Glutamatergic neuron (in vitro differentiated cells): ENCODE data around the gene CREB3L2. TPM values are rescaled to one million over a fixed set of nuclear protein-coding genes. Genes with fewer than 3 reads are reported as not detected.

Experiments used
- DNase-seq: peaks from one replicate; pipeline ENCODE4 v3.0.0; 2022
- H3K27ac Mint-ChIP-seq: one replicate; pipeline ENCODE4 v1.8.0; 2020; ENCODE audit warnings: mild to moderate bottlenecking, mixed read lengths, inconsistent platforms; ENCODE audit not compliant: unreplicated experiment
- H3K27me3 Mint-ChIP-seq: one replicate; pipeline ENCODE4 v1.8.0; 2020; ENCODE audit warnings: mild to moderate bottlenecking, moderate library complexity, mixed read lengths, inconsistent platforms; ENCODE audit not compliant: unreplicated experiment
- H3K36me3 Mint-ChIP-seq: one replicate; pipeline ENCODE4 v1.8.0; 2020; ENCODE audit warnings: mild to moderate bottlenecking, mixed read lengths, inconsistent platforms; ENCODE audit not compliant: unreplicated experiment
- H3K4me1 Mint-ChIP-seq: one replicate; pipeline ENCODE4 v1.8.0; 2020; ENCODE audit warnings: mild to moderate bottlenecking, low read depth, mixed read lengths, inconsistent platforms; ENCODE audit not compliant: unreplicated experiment
- H3K4me3 Mint-ChIP-seq: one replicate; pipeline ENCODE4 v1.8.0; 2020; ENCODE audit warnings: mild to moderate bottlenecking, mixed read lengths, inconsistent platforms; ENCODE audit not compliant: unreplicated experiment
- H3K9me3 Mint-ChIP-seq: one replicate; pipeline ENCODE4 v1.8.0; 2020; ENCODE audit warnings: mild to moderate bottlenecking, moderate library complexity, mixed read lengths, inconsistent platforms; ENCODE audit not compliant: unreplicated experiment
- total RNA-seq: library from RNA; stranded (reverse); fragmentation: NEBNext Ultra II Directional; extraction: Animal tissue kit (Norgen Biotek cat#: 25700); gene quantifications from one replicate; pipeline ENCODE4 v1.2.1, GENCODE V29; 2021; ENCODE audit not compliant: unreplicated experiment
- TF ChIP-seq, protein P1 (sequence below): fragments of 200-600 bp; sonication (generic); IDR thresholded peaks from one replicate; pipeline ENCODE4 v1.5.0; 2021; ENCODE audit not compliant: partially characterized antibody, unreplicated experiment

Gene CREB3L2
- total RNA-seq, 1 donor from 2014 or later, result 45.4 TPM

DNA sequence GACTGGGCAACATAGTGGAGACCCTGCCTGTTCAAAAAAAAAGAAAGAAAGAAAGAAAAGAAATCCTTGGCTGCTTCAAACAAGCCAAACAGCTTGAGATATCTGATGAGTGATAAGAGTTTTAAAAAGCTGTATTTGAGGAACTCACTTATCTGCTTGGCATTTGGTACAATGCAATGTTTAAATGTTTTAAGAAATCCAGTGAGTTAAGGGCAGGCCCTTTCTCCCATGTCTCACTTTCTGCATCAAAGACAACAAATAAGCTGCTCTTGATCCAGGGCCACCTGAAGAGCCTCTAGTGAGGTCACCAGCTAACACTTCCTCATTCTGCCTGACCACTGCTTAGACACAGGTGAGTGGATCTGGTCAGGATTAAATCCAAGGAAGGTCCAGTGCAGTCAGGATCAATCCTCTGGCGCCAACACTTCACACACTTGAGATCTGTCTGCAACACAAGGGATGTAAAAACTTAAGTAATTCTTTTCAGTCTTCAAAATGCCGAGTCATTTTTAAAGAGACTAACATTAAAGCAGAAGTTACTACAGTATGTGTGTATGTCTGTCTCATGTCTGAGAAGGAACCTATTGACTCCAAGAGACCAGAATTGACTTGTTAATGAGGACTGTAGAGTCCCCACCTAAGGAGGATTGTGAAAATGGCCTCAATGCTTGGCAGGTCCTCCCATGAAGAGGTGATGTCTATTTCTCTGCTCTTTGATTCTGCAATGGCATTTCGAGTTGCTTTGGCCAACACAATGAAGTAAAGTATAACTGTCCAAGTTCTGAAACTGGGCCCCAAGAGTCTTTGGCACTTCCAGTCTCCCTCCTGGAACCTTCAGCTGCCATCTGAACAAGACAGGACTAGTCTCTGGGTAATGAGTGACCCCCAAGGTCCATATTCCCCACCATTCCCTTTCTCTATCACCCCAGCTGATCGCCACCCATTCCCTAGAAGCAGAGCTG lies 43.1 kb downstream of the CREB3L2 start:
- H3K27me3 Mint-ChIP-seq, result peaks cover 4% of the 10 kb centered on the region
- H3K4me3 Mint-ChIP-seq, result no peak overlapping the region
- TF ChIP-seq, protein P1, sequence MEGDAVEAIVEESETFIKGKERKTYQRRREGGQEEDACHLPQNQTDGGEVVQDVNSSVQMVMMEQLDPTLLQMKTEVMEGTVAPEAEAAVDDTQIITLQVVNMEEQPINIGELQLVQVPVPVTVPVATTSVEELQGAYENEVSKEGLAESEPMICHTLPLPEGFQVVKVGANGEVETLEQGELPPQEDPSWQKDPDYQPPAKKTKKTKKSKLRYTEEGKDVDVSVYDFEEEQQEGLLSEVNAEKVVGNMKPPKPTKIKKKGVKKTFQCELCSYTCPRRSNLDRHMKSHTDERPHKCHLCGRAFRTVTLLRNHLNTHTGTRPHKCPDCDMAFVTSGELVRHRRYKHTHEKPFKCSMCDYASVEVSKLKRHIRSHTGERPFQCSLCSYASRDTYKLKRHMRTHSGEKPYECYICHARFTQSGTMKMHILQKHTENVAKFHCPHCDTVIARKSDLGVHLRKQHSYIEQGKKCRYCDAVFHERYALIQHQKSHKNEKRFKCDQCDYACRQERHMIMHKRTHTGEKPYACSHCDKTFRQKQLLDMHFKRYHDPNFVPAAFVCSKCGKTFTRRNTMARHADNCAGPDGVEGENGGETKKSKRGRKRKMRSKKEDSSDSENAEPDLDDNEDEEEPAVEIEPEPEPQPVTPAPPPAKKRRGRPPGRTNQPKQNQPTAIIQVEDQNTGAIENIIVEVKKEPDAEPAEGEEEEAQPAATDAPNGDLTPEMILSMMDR, result no peak
- no peak for DNase-seq
- H3K36me3 Mint-ChIP-seq, result no peaks in the 10 kb centered on the region
- no peak overlapping the region for H3K27ac Mint-ChIP-seq
- H3K9me3 Mint-ChIP-seq, result peaks cover 7% of the 10 kb centered on the region
- peaks cover 52% of the 10 kb centered on the region for H3K4me1 Mint-ChIP-seq

DNA sequence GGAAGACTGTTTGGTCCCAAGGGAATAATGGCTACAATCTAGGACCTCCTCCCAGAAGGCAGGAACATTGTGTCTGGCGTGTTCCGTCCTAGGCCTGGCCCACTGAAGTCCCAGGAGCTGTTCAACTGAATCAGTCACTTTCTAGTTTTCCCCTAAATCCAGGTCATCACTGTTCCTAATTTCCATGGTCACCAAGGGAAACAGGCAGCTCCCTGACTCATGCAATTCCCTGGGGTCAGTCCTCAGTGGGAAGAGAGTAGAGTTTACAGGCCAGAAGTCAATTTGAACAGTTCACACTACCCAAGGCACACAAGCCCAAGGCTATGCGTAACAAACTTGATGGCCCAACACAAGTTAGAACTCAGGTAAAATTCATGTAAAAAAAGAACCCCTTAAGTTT lies 44.0 kb downstream of the CREB3L2 start:
- TF ChIP-seq, protein P1, result no peak
- no peak for DNase-seq
- no peaks in the 10 kb centered on the region for H3K36me3 Mint-ChIP-seq
- H3K4me1 Mint-ChIP-seq, result peaks cover 52% of the 10 kb centered on the region
- H3K27me3 Mint-ChIP-seq, result peaks cover 4% of the 10 kb centered on the region
- H3K27ac Mint-ChIP-seq, result no peak overlapping the region
- H3K4me3 Mint-ChIP-seq, result no peak overlapping the region
- peaks cover 7% of the 10 kb centered on the region for H3K9me3 Mint-ChIP-seq

DNA sequence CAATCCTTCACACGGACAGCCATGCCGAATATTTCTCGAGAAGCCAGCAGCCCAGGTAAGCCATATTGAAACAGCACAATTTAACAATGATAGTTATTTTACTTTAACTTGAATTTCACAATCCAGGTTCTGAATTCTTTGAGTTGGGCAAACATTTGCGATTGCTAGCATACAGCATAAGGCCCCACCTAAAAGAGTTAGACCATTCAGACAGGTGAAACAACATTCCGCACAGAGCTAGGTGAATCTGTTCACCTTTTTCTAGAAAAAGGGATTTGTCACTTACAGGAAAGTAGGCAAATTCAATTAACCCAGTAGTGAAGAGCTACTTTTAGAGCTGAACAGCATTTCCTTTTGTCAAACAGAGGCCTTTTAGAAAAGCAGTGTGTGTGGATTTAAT lies 45.3 kb downstream of the CREB3L2 start:
- Mint-ChIP-seq H3K9me3 (peaks cover 2% of the 10 kb centered on the region), H3K27ac (no peak overlapping the region), H3K27me3 (peaks cover 6% of the 10 kb centered on the region), H3K4me3 (no peak overlapping the region), H3K4me1 (peaks cover 47% of the 10 kb centered on the region), H3K36me3 (no peaks in the 10 kb centered on the region)
- TF ChIP-seq, protein P1, result no peak
- no peak for DNase-seq

DNA sequence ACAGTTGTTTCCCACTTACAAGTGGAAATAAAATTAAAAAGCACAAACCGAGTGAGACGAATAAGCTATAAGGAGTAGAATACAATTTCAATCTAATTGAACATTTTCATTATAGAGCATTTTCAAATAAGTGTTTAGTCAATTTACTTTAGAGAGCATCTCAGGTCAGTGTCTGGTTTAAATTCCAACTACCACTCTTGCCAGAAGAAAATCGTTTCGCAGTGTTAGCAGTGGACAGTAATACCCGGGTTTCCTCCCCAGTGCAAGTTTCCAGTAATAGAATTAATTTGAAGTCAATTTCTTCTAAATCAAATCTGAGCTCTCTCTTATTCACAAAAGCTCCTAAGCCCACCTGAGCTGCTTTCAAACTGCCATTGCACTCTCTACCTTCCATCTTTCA lies 45.7 kb downstream of the CREB3L2 start:
- peaks cover 2% of the 10 kb centered on the region for H3K9me3 Mint-ChIP-seq
- H3K27ac Mint-ChIP-seq, result no peak overlapping the region
- DNase-seq, result no peak
- no peaks in the 10 kb centered on the region for H3K36me3 Mint-ChIP-seq
- H3K27me3 Mint-ChIP-seq, result peaks cover 6% of the 10 kb centered on the region
- peaks cover 45% of the 10 kb centered on the region for H3K4me1 Mint-ChIP-seq
- TF ChIP-seq, protein P1, result no peak
- no peak overlapping the region for H3K4me3 Mint-ChIP-seq

DNA sequence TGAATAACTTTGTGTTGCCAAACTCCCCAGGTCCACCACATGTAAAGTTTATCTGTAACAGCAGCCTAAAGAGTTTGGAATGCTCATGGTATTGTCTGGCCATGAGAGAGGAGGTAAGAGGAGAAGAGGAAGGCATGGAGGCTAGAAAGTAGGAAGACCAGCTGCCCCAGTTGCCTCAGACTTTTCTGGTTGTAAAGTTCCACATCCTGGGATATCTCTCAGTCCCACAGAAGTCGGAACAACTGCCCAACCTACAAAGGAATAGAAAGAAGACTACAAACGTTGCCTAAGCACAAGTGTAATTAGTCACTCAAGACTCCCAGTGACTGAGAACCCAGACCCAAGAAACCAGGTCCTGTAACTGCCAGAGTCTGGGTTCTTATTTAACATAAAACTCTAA lies 47.3 kb downstream of the CREB3L2 start:
- peaks cover 6% of the 10 kb centered on the region for H3K27me3 Mint-ChIP-seq
- peaks cover 2% of the 10 kb centered on the region for H3K9me3 Mint-ChIP-seq
- no peaks in the 10 kb centered on the region for H3K36me3 Mint-ChIP-seq
- H3K4me3 Mint-ChIP-seq, result no peak overlapping the region
- H3K4me1 Mint-ChIP-seq, result peaks cover 43% of the 10 kb centered on the region
- DNase-seq, result no peak
- TF ChIP-seq, protein P1, result no peak
- no peak overlapping the region for H3K27ac Mint-ChIP-seq
